Heart left ventricle (tissue), 13 donors: ENCODE results near the gene DTNA.

Experiments
- CTCF ChIP-seq, 12 donors: fragments of 200-600 bp; sonication (generic) in 4 of 12; IDR thresholded peaks; one replicate each; pipeline versions ENCODE4 v1.5.0 to v1.8.0; 2018 to 2022; ENCODE audit warnings: antibody characterized with exemption in 12 of 12, mild to moderate bottlenecking in 5 of 12
- POLR2A ChIP-seq, 2 donors: fragments of 450-650 bp; IDR thresholded peaks; one replicate each; pipeline ENCODE4 v1.6.1; 2017; ENCODE audit warnings: antibody characterized with exemption in 2 of 2, mild to moderate bottlenecking in 2 of 2, moderate library complexity in 2 of 2
- donor health status: ischemic (EF 13 %, LVEDD 7.1; RV severe dilation, severe dysfunction).
- donor health status: DM: no; HTN: yes; CAD: no.
- donor health status: DM: no; HTN: no; CAD: no.
- donor health status: ischemic (EF 25% LVEDD 6.9; RV normal size, moderate dysfunction).
- donor health status: ischemic (EF 25% LVEDD 5.7; RV mildly dilated, moderate dysfunction).
- donor health status: ischemic (EF 35%, LVEDD 5.7; RV mildly dilated, moderate dysfunction).
- donor health status: nonischemic (EF 11% LVEDD 7.7; RV severe dilation, severe dysfunction).
- donor health status: DM: yes; HTN: yes; CAD: no.
- donor health status: PGD.
- donor health status: ischemic (EF 29% LVEDD 5.4; RV normal size, mild dysfunction).
- donor health status: nonischemic (EF 23%, LVEDD 6.1; RV moderate dilation, normal function).

GRCh38 chr18:34752056-34752455, 42.0 kb downstream of the DTNA start:
- TF ChIP-seq CTCF (IDR thresholded peaks at IDR 0.05) (no peak), POLR2A (IDR thresholded peaks at IDR 0.05) (no peak)
